Stimulated activated CD4-positive, alpha-beta T cell treated with anti-CD3 and anti-CD28 coated beads, Interleukin-15, amount 100 ng/mL, for 24 hours (primary cell): ENCODE data around the gene RCOR1.
A peak's percentile ranks its signal among the peaks of the same experiment; 100 is the strongest.

ENCODE experiments used
- DNase-seq: peaks from one replicate; pipeline ENCODE4 v3.0.0-alpha.2; 2020

The RCOR1 gene

DNA sequence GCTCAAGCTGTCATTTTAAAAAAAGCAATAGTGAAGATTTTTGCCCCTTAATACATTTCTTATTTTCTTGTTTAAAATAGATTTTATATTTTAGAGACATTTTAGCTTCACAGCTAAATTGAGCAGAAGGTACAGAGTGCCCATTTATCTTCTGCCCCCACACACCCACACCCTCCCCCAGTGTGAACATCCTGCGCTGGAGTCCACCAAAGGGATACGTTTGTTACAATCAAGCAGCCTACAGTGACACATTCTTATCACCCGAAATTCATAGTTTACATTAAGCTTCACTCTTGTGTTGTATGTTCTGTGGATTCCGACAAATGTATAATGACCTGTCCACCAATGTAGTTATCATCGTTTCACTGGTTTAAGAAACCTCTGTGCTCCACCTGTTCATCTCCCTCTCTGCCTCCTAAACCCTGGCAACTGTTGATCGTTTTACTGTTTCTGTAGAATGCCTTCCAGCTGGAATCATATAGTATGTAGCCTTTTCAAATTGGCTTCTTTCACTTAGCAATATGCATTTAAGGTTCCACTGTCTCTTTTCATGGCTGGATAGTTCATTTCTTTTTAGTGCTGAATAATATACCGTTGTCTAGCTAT lies 93.8 kb downstream of the RCOR1 start:
- DNase-seq: no peak

DNA sequence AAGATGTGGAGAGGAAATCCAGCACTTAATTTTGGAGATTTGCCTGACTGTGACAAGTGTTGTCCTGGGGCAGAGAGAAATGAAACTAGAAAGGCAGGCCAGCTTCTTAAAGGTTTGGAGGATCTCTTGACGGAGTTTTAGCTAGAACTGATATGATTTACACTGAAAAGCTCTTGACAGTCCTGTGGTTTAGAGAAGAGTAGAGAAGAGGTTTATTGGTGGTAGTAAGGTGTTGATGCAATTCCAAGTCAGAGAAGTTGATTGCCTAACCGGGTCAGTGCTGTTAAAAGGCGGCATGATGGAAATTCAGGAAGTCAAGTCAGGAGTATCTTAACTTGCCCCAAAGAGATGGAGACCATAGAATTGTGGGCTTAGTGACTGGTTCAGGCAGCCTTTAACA lies 95.8 kb downstream of the RCOR1 start:
- no peak for DNase-seq

DNA sequence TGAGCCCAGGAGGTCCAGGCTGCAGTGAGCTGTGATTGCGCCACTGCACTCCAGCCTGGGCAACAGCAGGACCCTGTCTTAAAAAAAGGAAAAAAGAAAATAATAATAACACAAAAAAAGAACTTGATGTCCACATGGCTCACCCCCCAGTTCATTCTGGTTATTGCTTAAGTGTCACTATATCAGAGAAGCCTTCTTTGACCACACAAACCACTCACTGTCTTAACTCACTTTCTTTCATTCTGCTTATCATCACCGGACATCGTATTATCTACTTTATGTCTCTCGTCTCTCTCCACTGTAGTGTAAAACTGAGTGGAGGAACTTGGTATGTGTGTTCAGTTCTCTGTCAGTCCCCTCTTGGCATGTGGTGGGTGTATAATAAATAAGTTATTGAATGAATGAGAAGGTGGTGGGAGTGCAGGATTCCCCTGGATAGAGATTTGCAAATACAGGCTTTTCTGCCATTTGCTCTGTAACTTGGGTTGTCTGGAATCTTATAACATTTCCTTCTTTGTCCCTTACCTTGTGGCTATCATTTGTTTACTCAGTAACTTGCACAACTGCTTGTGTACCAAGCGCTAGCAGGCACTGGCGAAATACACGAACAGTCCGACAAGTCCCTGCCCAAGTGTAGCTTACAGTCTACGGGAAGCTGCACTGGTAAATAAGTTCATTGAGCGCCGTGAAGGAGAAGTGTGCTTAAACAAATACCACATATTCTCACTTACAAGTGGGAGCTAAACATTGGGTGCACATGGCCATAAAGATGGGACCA lies 98.2 kb downstream of the RCOR1 start:
- no peak for DNase-seq

DNA sequence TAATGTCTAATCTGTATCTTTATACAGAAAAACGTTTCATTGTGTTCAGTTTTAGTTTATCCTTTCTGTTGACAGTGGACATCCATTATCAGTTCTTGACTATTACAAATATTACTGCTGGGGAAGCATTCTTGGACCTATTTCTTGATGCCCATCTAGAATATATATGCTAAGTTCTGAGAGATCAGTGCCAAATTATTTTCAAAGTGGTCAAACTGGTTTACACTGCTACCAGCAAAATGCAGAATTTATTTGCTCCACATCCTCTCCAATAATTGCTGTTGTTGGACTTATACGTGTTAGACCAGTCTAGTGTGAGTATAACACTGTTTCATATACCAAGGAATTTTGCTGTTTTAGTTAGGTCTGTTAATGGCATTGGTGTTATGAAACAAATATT lies 99.3 kb downstream of the RCOR1 start:
- DNase-seq: no peak

DNA sequence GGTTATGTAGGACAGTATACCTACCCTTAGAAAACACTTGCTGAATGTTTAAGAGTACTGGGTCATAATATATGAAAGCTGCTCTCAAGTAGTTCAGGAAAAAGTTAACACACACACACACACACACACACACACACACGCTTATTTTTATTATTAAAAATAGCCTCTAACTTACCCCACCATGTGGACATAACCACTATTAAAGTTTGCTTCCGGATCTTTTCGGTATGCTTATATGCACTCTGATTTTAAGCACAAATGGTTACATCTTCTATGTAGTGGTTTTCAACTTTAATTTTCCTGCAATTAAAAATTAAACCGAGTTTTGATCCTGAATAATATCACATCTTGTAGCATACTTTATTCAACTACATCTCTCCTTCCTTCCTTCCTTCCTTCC lies 99.9 kb downstream of the RCOR1 start:
- no peak for DNase-seq

DNA sequence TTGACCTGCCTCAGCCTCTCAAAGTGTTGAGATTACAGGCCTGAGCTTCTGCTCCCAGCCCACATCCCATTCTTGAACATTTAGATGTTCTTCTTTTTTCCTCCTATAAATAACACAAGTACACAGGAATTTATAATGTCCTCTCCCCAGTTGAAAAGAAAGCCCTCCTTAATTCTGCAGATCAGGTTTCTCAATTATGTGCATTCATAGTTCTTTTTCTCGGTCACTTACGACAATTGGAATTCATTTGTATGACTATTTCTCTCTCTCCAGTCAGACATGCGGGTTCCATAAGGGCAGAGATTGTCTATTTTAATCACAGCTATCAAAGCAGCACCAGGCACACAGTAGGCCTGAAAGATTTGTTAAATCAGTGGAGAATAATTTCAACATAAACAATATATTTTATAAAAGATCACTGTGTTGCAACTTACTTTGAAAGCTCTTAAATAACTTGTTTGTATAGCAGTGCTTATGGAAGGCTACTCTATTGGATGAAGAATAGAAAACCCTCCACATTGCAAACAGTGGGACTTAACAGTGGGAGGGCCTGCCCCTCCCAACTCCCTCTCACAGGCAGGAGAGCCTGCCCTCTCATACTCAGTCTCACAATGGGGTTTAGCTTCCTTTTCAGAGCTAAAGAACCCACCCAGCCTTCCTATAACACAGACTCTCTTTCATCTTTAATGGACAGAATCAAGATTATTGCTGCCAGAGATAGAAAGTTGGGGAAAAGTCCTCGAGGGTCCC lies 100.7 kb downstream of the RCOR1 start:
- DNase-seq: no peak

DNA sequence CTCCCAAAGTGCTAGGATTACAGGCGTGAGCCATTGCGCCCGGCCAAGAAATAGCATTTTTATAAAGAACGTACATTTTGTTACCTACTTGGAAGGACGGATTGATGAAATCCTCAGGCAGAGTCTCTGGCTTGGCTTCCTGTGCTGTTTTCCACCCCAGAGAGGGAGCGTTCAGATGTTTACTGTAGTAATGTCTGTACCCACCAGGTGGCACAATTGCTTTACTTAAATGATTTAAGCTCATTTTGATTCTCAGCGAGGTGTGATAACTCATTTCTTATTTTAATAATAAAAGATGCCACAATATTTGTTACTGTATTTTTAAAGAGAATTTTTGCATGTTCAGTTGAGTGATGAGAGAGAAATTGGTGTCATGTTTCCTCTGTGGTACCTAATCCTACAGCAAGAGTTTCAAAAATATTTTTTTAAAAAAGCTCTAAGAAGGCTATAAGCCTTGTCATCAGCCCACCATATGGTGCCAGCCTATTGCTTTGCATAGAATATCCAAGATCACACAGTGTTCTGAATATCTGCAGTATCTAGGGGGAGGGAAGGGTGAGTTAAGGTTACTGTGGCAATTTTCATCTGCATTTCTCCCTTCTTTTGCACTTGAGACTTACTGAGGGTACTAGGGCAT lies 102.2 kb downstream of the RCOR1 start:
- peak; percentile 66 for DNase-seq

DNA sequence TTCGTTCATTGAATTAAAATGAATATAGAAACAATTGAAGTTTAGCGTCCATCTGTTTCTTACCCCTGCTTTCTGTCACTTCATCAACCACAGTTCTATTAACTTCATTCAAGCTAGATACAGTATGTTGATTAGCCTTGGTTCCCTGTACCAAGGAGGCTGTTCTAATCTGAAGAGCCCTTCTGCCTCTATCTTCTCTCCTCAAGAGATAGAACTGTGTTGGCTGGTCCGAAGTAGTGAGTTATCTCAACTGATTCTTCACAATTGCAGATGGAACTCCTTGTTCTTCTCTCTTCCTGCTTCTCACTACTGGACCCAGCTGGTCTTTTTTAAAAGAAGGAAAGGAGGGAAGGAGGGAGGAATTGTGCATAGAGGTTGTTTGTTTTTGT lies 102.7 kb downstream of the RCOR1 start:
- DNase-seq: no peak

DNA sequence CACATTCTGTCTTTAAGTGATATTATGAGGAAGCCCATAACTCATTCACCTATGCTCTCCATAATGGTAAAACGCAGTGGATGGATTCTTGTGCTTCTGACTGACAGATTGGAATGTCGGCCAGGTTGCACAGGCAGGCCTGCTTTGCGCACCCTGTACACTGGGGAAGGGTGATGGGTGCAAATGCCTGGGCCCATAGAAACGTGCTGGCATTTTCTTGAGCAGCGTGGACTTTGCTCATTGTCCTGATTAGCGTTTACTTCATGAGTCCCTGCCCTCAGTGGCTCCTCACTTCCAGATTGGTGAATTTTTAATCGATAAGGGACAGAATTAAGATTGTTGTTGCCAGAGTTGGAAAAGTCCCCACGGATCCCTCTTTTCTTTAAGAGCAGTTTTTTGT lies 103.9 kb downstream of the RCOR1 start:
- DNase-seq: no peak

DNA sequence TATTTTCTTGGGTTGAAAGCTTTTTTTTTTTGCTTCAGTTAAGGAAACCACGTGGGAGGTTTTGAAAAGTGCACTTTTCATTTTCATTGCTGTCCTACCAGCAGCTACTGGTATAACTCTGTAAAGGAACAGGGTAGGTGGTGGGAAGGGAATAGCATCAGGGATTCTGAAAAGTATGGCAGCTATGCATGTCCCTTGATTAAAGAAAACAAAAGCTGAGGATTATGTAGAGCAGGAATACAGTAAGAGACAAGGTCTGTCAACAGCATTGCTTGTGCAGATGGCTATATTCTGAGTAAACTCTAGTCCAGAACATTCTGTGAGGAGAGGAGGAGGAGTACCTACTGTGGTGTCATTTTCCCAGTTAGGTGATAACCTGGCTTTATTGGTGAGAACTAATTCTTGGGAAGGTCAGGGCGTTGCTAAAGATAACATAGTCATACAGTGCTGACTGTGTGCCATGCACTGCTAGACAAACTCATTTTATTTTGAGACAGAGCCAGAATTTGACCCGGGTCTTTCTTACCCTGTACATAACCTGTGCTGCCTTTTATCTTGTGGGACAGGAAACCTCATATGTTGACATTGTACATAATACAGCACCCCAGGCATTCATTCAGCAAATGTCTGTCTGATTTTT lies 104.5 kb downstream of the RCOR1 start:
- DNase-seq: no peak

DNA sequence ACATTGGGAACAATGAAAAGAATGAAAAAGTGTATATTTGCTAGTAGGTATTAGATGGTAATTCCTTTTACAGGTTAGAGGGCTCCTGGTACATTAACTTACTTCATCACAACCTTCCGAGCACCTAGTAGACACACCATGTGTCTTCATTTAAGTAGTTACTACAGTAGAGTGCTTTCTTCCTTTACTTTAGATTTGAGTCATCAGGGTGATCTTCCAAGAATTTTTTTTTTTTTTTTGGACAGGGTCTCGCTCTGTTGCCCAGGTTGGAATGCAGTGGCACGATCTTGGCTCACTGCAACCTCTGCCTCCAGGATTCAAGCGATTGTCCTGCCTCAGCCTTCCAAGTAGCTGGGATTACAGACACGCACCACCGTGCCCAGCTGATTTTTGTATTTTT lies 105.1 kb downstream of the RCOR1 start:
- no peak for DNase-seq

DNA sequence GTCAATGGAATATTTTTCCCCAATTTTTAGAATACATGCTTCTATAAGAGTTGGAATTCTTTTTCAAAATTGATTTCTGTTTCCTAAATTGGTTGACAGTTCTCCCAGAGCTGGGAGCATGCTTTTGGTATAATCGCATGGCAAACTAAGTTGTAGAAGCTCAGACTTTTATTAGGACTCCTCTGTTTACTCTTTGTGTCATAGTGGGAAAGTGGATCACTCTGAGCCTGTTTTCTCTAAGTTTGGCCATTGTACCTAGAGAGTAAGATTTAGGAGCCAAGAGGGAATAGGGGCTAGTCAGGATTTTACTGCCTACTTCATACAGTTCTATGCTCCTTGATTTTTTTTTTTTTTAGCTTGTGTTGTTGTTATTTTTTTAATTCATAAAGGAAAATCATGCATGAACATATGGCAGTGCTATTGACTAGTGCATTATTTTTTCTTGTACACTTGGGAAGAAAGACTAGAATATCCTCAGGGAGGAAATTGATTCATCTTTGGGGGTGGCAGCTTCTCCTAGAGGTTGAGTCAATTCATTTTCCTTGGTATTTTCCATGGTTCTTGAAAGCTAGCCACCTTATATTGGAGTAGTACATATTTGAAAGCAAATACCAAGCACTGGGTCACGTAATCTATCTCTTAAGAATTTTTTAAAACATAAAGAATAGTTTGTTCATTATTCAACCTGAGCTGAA lies 107.1 kb downstream of the RCOR1 start:
- DNase-seq: no peak

DNA sequence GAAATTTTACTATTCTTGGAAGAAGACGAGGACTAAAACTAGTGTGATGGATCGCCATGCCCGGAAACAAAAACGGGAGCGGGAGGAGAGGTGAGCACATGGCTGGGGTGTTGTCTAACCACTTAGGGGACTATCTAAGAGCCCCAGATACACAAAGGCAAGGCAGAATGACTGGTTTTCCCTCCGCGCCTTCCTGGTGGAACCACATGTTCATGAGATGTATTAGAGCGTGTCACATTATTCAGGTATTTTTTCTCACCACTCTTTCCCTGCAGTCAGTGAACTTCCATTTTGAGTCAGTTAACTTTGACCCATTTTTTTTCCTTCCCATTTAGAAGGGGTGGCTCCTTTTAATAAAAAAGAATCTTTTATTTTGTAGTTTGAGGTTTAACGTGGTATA lies 116.0 kb downstream of the RCOR1 start:
- no peak for DNase-seq

DNA sequence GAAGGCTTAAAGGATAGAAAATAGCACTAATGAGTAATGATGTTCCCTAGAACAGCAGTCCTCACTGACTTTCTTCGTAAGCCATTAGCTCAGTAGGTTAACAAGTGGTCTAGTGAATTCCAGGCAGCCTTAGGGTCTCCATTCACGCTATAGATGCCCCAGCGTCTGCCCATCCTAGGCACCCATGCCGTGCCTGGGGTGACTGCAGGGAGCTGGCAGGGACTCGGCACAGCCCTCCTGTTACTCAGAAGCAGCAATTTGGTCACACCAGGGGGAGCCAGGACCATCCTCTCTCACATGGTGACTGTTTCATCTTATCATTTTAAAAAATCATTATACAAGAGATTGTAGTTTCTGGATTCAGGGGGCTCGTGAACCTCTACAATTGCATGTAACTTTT lies 118.8 kb downstream of the RCOR1 start:
- DNase-seq: no peak

DNA sequence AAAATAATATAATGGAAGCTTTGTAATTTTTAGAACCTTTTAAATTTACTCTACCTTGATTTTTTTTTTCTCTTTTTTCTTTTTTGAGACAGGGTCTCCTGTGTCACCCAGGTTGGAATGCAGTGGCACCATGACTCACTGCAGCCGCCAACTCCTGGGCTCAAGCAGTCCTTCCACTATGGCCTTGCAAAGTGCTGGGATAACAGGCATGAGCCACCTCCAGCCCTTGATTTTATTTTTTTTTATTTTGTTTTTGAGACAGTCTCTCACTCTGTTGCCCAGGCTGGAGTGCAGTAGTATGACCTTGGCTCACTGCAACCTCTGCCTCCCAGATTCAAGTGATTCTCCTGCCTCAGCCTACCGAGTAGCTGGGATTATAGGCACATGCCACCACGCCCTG lies 119.5 kb downstream of the RCOR1 start:
- no peak for DNase-seq

DNA sequence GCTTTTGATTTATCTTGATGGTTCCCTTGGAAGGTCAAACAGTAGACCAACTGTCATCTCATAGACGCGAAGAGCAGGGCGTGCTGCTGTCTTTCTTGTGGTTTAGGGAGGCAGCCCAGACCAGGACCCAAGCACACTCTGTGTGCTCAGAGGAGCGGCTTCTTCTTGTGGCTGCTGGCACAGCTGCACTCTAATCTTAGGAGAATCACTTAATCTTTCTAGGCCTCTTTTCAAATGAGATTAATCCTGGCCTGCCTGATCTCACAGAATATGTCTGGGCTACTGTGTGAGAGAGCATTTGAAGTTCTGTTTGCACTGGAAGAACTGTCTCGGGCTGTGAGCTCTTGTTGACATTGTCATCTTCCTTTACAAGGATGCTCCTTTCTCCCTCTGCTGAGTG lies 124.8 kb downstream of the RCOR1 start:
- DNase-seq: no peak

DNA sequence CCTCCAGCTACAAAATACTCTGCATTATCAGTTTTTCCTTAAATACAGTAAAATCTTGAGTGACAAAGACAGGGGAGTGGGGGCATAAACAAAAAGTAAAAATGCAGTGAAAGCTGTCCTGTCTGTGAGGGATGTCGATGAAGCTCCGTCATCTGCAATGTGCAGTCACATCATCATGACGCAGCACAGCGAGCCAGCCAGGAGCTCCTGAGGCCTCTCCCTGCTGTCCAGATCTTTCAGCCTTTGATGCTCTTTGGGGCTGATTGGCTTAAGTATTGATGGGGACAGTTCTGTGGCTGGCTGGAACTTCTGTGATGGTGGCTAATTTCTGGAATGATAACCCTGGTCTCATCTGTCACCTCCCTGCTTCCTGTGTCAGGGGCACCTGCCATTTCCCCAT lies 130.2 kb downstream of the RCOR1 start:
- DNase-seq: no peak

DNA sequence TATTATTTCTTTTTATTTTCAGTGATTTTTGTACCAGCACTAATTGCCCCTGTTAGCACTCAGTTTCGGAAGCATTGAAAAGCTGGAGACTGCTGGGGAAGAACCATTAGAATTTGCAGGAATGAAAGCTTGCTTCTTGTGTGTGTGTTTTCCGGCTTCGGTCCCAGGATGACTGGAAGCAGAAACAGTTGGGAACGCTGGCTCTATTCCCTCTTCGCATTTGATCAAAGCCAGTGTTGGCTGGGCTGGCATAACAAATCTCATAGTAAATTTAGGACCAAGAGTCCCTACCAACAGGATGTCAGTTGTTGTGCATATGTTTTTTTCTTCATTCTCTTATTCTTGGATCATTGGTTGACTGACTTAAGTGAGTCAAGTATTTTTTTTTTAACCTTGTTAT lies 131.2 kb downstream of the RCOR1 start:
- DNase-seq: no peak

DNA sequence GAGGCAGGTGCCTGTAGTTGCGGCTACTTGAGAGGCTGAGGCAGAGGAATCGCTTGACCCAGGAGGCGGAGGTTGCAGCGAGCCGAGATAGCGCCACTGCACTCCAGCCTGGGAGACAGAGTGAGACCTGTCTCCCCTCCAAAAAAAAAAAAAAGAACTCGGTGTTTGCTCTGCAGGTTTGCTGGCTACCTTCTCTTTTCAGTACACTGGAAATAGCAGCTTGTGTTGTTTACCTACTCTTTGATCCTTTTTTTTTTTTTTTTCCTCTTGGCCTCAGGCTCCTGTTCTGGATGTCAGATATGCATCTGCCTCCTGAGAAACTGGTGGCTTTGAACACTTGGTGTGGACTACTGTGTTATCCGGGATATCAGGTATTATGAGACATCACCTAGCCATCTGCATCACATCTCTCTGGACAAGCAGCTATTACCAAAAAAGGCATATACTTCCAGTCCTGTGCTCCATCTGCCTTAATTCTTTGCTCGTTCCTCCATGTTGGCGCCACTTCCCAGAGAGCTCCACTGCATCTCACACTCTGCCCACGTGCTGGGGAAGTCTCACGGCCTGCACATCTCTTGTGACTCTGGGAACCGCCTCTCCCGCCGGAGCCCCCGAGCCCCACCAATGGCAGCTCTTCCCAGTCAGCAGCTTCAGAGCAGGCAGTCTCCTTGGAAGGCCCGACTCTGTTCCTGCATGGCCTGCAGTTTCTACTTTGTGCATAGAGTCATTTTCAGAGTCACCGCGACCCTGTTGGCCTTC lies 133.9 kb downstream of the RCOR1 start:
- no peak for DNase-seq

DNA sequence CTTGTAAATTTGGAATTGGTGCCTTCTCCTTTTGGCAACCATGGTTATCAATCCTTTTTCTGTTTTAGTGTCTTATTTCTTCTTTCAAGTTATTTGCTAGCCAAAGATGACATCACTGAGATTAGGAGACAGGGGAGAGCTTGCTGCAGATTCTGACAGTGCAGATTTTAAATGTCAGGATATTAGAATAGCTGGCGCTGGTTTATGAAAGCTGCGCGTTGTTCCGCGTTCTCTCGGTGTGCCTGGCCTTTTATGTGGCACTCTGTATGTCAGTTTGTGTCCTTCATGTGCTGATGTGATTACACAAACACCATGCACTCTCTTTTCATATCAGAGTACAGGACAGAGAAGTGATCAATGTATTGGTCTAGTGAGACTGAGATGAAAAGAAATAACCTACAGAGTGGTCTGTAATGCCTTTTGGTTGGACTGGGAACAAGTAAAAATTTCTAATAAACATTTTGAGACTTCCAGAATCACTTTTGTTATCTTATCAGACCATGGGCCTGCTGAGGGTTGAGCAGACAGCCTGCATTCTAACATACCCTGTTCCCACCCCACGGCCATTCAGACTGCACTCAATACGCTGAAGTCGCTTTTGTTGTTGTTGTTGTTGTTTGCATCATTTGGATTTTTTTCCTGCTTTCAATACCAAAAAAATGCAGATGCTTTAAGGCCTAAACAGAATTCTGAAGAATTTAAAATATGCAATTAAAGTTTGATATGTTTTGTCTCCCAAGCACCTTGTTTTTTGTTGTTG lies 135.1 kb downstream of the RCOR1 start:
- no peak for DNase-seq

DNA sequence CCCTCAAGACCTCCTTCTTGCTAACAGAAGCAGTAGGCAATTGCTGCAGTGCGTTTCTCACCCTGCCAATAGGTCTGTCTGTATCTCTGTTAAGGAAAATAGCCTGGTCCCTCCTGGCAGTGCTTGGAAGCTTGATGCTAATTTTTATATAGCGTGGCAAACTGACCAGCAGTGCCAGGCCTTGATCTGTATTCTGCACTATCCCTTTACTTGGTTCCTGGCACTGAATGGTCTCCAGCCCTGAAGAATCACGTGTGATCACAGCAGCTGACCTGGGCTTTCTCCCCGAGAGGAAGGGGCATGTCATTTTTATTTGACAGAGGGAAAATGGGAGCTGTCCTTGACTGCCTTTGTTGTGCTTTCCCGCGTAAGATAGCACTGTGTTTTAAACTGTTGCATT lies 136.1 kb downstream of the RCOR1 start:
- no peak for DNase-seq
